Measurements from ENCODE around the gene TEX12. TPM values are rescaled to one million over a fixed set of nuclear protein-coding genes. Genes with fewer than 3 reads are reported as not detected.

The TEX12 gene
- total and polyA plus RNA-seq, 2 of the 8 experiments (the other 6 are each of a cell fraction or from before 2014, with no cell fraction given): not detected

DNA sequence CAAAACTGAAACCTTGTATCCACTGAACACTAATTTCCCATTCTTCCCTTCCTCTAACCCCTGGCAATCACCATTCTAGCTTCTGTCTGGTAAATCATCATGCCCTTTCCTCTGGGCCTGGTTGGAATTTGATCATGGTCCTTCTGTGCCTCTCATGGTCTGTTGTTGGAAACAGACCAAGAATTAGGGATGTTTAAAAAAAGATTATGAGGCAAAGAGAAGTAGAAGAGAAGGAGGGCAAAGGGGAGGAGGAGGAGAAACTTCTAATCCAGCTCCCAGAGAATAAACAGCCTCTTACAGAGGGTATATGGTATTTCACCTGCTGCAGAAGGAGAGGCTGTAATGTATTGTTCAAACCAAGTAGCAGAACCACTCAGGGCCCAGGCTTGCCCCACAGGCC, 18.7 kb downstream of the TEX12 start (continued):
- TF ChIP-seq, protein P1, sequence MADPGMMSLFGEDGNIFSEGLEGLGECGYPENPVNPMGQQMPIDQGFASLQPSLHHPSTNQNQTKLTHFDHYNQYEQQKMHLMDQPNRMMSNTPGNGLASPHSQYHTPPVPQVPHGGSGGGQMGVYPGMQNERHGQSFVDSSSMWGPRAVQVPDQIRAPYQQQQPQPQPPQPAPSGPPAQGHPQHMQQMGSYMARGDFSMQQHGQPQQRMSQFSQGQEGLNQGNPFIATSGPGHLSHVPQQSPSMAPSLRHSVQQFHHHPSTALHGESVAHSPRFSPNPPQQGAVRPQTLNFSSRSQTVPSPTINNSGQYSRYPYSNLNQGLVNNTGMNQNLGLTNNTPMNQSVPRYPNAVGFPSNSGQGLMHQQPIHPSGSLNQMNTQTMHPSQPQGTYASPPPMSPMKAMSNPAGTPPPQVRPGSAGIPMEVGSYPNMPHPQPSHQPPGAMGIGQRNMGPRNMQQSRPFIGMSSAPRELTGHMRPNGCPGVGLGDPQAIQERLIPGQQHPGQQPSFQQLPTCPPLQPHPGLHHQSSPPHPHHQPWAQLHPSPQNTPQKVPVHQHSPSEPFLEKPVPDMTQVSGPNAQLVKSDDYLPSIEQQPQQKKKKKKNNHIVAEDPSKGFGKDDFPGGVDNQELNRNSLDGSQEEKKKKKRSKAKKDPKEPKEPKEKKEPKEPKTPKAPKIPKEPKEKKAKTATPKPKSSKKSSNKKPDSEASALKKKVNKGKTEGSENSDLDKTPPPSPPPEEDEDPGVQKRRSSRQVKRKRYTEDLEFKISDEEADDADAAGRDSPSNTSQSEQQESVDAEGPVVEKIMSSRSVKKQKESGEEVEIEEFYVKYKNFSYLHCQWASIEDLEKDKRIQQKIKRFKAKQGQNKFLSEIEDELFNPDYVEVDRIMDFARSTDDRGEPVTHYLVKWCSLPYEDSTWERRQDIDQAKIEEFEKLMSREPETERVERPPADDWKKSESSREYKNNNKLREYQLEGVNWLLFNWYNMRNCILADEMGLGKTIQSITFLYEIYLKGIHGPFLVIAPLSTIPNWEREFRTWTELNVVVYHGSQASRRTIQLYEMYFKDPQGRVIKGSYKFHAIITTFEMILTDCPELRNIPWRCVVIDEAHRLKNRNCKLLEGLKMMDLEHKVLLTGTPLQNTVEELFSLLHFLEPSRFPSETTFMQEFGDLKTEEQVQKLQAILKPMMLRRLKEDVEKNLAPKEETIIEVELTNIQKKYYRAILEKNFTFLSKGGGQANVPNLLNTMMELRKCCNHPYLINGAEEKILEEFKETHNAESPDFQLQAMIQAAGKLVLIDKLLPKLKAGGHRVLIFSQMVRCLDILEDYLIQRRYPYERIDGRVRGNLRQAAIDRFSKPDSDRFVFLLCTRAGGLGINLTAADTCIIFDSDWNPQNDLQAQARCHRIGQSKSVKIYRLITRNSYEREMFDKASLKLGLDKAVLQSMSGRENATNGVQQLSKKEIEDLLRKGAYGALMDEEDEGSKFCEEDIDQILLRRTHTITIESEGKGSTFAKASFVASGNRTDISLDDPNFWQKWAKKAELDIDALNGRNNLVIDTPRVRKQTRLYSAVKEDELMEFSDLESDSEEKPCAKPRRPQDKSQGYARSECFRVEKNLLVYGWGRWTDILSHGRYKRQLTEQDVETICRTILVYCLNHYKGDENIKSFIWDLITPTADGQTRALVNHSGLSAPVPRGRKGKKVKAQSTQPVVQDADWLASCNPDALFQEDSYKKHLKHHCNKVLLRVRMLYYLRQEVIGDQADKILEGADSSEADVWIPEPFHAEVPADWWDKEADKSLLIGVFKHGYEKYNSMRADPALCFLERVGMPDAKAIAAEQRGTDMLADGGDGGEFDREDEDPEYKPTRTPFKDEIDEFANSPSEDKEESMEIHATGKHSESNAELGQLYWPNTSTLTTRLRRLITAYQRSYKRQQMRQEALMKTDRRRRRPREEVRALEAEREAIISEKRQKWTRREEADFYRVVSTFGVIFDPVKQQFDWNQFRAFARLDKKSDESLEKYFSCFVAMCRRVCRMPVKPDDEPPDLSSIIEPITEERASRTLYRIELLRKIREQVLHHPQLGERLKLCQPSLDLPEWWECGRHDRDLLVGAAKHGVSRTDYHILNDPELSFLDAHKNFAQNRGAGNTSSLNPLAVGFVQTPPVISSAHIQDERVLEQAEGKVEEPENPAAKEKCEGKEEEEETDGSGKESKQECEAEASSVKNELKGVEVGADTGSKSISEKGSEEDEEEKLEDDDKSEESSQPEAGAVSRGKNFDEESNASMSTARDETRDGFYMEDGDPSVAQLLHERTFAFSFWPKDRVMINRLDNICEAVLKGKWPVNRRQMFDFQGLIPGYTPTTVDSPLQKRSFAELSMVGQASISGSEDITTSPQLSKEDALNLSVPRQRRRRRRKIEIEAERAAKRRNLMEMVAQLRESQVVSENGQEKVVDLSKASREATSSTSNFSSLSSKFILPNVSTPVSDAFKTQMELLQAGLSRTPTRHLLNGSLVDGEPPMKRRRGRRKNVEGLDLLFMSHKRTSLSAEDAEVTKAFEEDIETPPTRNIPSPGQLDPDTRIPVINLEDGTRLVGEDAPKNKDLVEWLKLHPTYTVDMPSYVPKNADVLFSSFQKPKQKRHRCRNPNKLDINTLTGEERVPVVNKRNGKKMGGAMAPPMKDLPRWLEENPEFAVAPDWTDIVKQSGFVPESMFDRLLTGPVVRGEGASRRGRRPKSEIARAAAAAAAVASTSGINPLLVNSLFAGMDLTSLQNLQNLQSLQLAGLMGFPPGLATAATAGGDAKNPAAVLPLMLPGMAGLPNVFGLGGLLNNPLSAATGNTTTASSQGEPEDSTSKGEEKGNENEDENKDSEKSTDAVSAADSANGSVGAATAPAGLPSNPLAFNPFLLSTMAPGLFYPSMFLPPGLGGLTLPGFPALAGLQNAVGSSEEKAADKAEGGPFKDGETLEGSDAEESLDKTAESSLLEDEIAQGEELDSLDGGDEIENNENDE (IDR thresholded peaks at IDR 0.05; ENCODE audit: insufficient replicate concordance, low read length): no peak
- TF ChIP-seq RFX5 (IDR thresholded peaks at IDR 0.05; ENCODE audit: borderline replicate concordance, low read depth, low read length) (no peak), SIX5 (IDR thresholded peaks at IDR 0.05; ENCODE audit: low read depth, low read length) (no peak), RAD21 (IDR thresholded peaks at IDR 0.05 in 1 of 2, conservative IDR thresholded peaks at IDR 0.05 in 1 of 2; ENCODE audit: low read depth in 2 of 2, low read length in 2 of 2) (no peak), SUZ12 (IDR thresholded peaks at IDR 0.05; ENCODE audit: low read length) (no peak), TEAD4 (IDR thresholded peaks at IDR 0.05; ENCODE audit: low read depth, low read length) (no peak), FOSL1 (IDR thresholded peaks at IDR 0.05; ENCODE audit: insufficient read depth, low read depth, low read length) (no peak), CBX5 (IDR thresholded peaks at IDR 0.05; ENCODE audit: low read depth, low read length) (no peak)
- TF ChIP-seq, protein P2, sequence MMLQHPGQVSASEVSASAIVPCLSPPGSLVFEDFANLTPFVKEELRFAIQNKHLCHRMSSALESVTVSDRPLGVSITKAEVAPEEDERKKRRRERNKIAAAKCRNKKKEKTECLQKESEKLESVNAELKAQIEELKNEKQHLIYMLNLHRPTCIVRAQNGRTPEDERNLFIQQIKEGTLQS (IDR thresholded peaks at IDR 0.05; ENCODE audit: insufficient read depth, low read depth, low read length): no peak
